GM12892 (cell line): Measurements from ENCODE around the gene FAM177B.

ENCODE experiments used
- POLR2A ChIP-seq: IDR thresholded peaks from 2 replicates; pipeline ENCODE4 v1.6.1; 2011; ENCODE audit warnings: low read depth, low read length, control low read depth
- POLR2AphosphoS5 ChIP-seq: IDR thresholded peaks from 2 replicates; pipeline ENCODE4 v1.6.1; 2011; ENCODE audit warnings: low read depth, low read length, control low read depth
- TAF1 ChIP-seq: IDR thresholded peaks from 2 replicates; pipeline ENCODE4 v1.6.1; 2011; ENCODE audit warnings: low read depth, mild to moderate bottlenecking, control low read depth, low read length, borderline replicate concordance

- no peak for TF ChIP-seq POLR2A
- TF ChIP-seq TAF1: no peak
- TF ChIP-seq POLR2AphosphoS5: no peak
Observed at GRCh38 chr1:222736972-222737371, at the start of gene FAM177B.
